Measurements from ENCODE around the gene MICALL2. TPM values are rescaled to one million over a fixed set of nuclear protein-coding genes. Genes with fewer than 3 reads are reported as not detected.

MICALL2 gene
- total RNA-seq, 6 donors from 2014 or later: 17.8 to 67.1 (median 42.4) TPM

GRCh38 chr7:1395211-1396070 lies 63.8 kb downstream of the MICALL2 start:
- H3K36me3 ChIP-seq: no peaks in the 10 kb centered on the region
- TF ChIP-seq CTCF (IDR thresholded peaks at IDR 0.05) (no peak), POLR2AphosphoS5 (IDR thresholded peaks at IDR 0.05) (no peak), POLR2A (IDR thresholded peaks at IDR 0.05) (no peak), EP300 (IDR thresholded peaks at IDR 0.05) (no peak)
- peaks cover 4 to 14% (median 11%) of the 10 kb centered on the region in 4 donors for H3K9me3 ChIP-seq
- no peak for DNase-seq
- ATAC-seq (ENCODE audit: low FRiP score in 2 of 2): no peak
- H3K27me3 ChIP-seq: no peaks in the 10 kb centered on the region
- H3K4me3 ChIP-seq: no peak overlapping the region
- H3K4me1 ChIP-seq: no peaks in the 10 kb centered on the region
- H3K27ac ChIP-seq: no peak overlapping the region
- WGBS, 2 donors: 62 to 86% methylated on average over 7 to 30 of the region's 33 CpGs

- Histone ChIP-seq H3K4me1 (no peaks in the 10 kb centered on the region), H3K36me3 (no peaks in the 10 kb centered on the region), H3K27ac (no peak overlapping the region), H3K4me3 (no peak overlapping the region), H3K9me3 (peaks cover 4 to 14% (median 11%) of the 10 kb centered on the region in 4 donors), H3K27me3 (no peaks in the 10 kb centered on the region)
- no peak for ATAC-seq (ENCODE audit: low FRiP score in 2 of 2)
- WGBS, 2 donors: 86% methylated on average over 4 of the region's 4 CpGs; no CpG with 5 or more reads in 1 of the 2 donors
- TF ChIP-seq POLR2A (IDR thresholded peaks at IDR 0.05): no peak
- no peak for TF ChIP-seq CTCF (IDR thresholded peaks at IDR 0.05)
- TF ChIP-seq POLR2AphosphoS5 (IDR thresholded peaks at IDR 0.05): no peak
- TF ChIP-seq EP300 (IDR thresholded peaks at IDR 0.05): no peak
- DNase-seq: no peak
Measured at GRCh38 chr7:1394371-1394770, 64.9 kb downstream of the MICALL2 start.

- Histone ChIP-seq H3K27me3 (no peaks in the 10 kb centered on the region), H3K9me3 (peaks cover 4 to 14% (median 11%) of the 10 kb centered on the region in 4 donors), H3K27ac (no peak overlapping the region), H3K4me3 (no peak overlapping the region), H3K36me3 (no peaks in the 10 kb centered on the region), H3K4me1 (no peaks in the 10 kb centered on the region)
- no peak for TF ChIP-seq POLR2A (IDR thresholded peaks at IDR 0.05)
- TF ChIP-seq CTCF (IDR thresholded peaks at IDR 0.05): no peak
- TF ChIP-seq POLR2AphosphoS5 (IDR thresholded peaks at IDR 0.05): no peak
- no peak for TF ChIP-seq EP300 (IDR thresholded peaks at IDR 0.05)
- WGBS, 2 donors: 68 to 77% methylated on average over 7 of the region's 7 CpGs
- DNase-seq: no peak
- no peak for ATAC-seq (ENCODE audit: low FRiP score in 2 of 2)
Measured at GRCh38 chr7:1393421-1393820, 65.8 kb downstream of the MICALL2 start.

GRCh38 chr7:1392556-1392955 lies 66.7 kb downstream of the MICALL2 start:
- Histone ChIP-seq H3K9me3 (peaks cover 4 to 14% (median 11%) of the 10 kb centered on the region in 4 donors), H3K36me3 (no peaks in the 10 kb centered on the region), H3K27me3 (no peaks in the 10 kb centered on the region), H3K4me1 (no peaks in the 10 kb centered on the region), H3K27ac (no peak overlapping the region), H3K4me3 (no peak overlapping the region)
- TF ChIP-seq CTCF (IDR thresholded peaks at IDR 0.05) (no peak), EP300 (IDR thresholded peaks at IDR 0.05) (no peak), POLR2A (IDR thresholded peaks at IDR 0.05) (no peak), POLR2AphosphoS5 (IDR thresholded peaks at IDR 0.05) (no peak)
- WGBS, 2 donors: 90% methylated on average over 4 of the region's 4 CpGs; no CpG with 5 or more reads in 1 of the 2 donors
- ATAC-seq (ENCODE audit: low FRiP score in 2 of 2) (no peak), DNase-seq (no peak)

All from upper lobe of left lung (tissue), 6 donors.